Cerebellar nuclear complex (tissue), 1 donor: ENCODE results near the gene EEFSEC.

Experiments
- DNase-seq, 2 experiments: peaks; one replicate each; lab custom pipeline; 2025; lab: John Stamatoyannopoulos, UW

The EEFSEC gene

GRCh38 chr3:128185630-128186447 is 32.6 kb downstream of the EEFSEC start:
- no peak for DNase-seq

- no peak for DNase-seq
These were observed 34.2 kb downstream of the EEFSEC start for GRCh38 chr3:128187495-128187894.

GRCh38 chr3:128188326-128188725 is 35.0 kb downstream of the EEFSEC start:
- no peak for DNase-seq

- no peak for DNase-seq
These were observed 35.7 kb downstream of the EEFSEC start for GRCh38 chr3:128188956-128189355.

- DNase-seq: no peak
These were observed 37.2 kb downstream of the EEFSEC start for GRCh38 chr3:128190501-128190900.

GRCh38 chr3:128192131-128192530 is 38.9 kb downstream of the EEFSEC start:
- DNase-seq: no peak

- no peak for DNase-seq
These were observed 39.9 kb downstream of the EEFSEC start for GRCh38 chr3:128193168-128193567.

- no peak for DNase-seq
These were observed 41.6 kb downstream of the EEFSEC start for GRCh38 chr3:128194843-128195242.

GRCh38 chr3:128195369-128195768 is 42.1 kb downstream of the EEFSEC start:
- DNase-seq: no peak

GRCh38 chr3:128195802-128196201 is 42.5 kb downstream of the EEFSEC start:
- DNase-seq: no peak

GRCh38 chr3:128196647-128197046 is 43.4 kb downstream of the EEFSEC start:
- DNase-seq: no peak

- DNase-seq: no peak
These were observed 44.6 kb downstream of the EEFSEC start for GRCh38 chr3:128197855-128198254.

GRCh38 chr3:128198313-128198712 is 45.0 kb downstream of the EEFSEC start:
- DNase-seq: no peak

- no peak for DNase-seq
These were observed 45.8 kb downstream of the EEFSEC start for GRCh38 chr3:128199110-128199509.

GRCh38 chr3:128201158-128201755 is 48.0 kb downstream of the EEFSEC start:
- DNase-seq: no peak

GRCh38 chr3:128203169-128203568 is 49.9 kb downstream of the EEFSEC start:
- DNase-seq: no peak

- no peak for DNase-seq
These were observed 52.4 kb downstream of the EEFSEC start for GRCh38 chr3:128205558-128206145.

GRCh38 chr3:128207951-128208350 is 54.7 kb downstream of the EEFSEC start:
- no peak for DNase-seq

- peak in 1 of 2 experiments; percentile 37 for DNase-seq
These were observed 57.4 kb downstream of the EEFSEC start for GRCh38 chr3:128210711-128211110.

- DNase-seq: no peak
These were observed 60.8 kb downstream of the EEFSEC start for GRCh38 chr3:128214056-128214455.

- no peak for DNase-seq
These were observed 62.0 kb downstream of the EEFSEC start for GRCh38 chr3:128215290-128215689.

- no peak for DNase-seq
These were observed 62.7 kb downstream of the EEFSEC start for GRCh38 chr3:128215800-128216495.
